NCI-H1092 treated with DMSO at 0.1 percent for 48 hours (cell line): ENCODE measurements around the gene NELFE.
"Not testable (repeated sequence)": the region's sequence is repeated elsewhere in the genome, so short reads cannot be mapped to it uniquely, and the experiment has no call there.

ENCODE experiments used
- DNase-seq: peaks from one replicate; lab custom pipeline; 2025; lab: John Stamatoyannopoulos, UW

NELFE gene

DNA sequence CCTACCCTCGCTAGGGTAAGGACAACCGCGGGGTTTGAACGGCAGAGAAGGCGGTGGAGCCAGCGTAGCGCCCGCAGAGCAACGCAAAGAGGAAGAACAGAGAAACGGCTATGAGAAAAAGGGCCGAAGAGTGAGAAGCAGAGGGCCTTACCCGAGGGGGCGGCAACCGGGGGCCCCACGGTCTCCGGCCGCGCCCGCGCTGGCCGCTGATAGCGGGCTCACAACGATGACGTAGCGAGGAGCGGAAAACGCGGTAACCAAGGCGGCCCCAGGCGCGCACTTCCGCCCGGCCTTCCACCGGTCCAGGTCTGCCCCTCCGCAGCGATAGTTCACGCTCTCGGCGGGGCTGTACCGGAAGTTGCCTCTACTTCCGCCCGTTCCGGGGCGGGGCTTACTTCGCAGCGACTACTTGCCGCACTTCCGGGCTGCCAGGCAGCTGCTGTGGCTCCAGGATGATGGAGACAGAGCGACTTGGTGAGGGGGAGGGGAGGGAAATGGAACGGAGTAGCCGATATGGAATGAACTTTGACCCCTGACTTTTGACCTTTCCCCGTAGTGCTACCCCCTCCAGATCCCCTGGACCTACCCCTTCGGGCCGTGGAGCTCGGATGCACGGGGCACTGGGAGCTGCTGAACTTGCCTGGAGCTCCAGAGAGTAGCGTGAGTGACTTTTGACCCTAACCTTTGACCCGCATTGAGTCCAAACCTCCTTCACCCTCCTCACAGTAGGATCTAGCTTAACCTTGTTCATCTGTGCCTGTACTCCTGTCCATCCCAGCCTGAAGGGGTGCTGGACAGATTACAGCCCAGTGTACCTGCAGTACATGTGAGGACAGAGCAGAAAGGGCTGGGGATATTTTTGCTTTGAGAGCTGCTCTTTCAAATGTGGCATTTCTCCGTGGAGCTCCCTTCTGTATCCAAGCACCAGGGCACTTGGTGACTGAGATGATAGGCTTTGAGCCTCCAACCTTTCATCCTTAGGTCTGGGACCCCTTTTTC is at the start of gene NELFE, which contains the start of gene SKIC2:
NELFE (minus strand) TSS at position 231 of the 999 bp plus-strand sequence. CDS start 525 bp downstream, outside the sequence.
SKIC2 (plus strand) TSS at position 435 of the 999 bp plus-strand sequence; CDS start at position 453, 18 bp downstream.
- DNase-seq = peak; percentile 89

DNA sequence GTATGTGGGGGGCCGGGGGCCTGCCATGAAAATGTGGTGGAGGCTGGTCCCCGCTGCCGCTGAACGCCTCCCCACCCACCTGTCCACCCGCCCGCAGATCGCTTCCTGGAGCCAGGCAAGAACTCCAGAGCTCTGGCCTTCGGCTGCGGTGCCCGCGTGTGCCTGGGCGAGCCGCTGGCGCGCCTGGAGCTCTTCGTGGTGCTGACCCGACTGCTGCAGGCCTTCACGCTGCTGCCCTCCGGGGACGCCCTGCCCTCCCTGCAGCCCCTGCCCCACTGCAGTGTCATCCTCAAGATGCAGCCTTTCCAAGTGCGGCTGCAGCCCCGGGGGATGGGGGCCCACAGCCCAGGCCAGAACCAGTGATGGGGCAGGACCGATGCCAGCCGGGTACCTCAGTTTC is 49.3 kb upstream of the NELFE start:
- DNase-seq = not testable (repeated sequence)

- DNase-seq = not testable (repeated sequence)
Measured at GRCh38 chr6:32007086-32007485, 48.3 kb upstream of the NELFE start.

GRCh38 chr6:32005991-32006529 is 47.3 kb upstream of the NELFE start:
- DNase-seq = not testable (repeated sequence)

DNA sequence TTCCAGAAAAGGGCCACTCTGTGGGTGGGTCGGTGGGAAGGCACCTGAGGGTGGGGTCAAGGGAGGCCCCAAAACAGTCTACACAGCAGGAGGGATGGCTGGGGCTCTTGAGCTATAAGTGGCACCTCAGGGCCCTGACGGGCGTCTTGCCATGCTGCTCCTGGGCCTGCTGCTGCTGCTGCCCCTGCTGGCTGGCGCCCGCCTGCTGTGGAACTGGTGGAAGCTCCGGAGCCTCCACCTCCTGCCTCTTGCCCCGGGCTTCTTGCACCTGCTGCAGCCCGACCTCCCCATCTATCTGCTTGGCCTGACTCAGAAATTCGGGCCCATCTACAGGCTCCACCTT is 46.7 kb upstream of the NELFE start:
- DNase-seq = not testable (repeated sequence)

DNA sequence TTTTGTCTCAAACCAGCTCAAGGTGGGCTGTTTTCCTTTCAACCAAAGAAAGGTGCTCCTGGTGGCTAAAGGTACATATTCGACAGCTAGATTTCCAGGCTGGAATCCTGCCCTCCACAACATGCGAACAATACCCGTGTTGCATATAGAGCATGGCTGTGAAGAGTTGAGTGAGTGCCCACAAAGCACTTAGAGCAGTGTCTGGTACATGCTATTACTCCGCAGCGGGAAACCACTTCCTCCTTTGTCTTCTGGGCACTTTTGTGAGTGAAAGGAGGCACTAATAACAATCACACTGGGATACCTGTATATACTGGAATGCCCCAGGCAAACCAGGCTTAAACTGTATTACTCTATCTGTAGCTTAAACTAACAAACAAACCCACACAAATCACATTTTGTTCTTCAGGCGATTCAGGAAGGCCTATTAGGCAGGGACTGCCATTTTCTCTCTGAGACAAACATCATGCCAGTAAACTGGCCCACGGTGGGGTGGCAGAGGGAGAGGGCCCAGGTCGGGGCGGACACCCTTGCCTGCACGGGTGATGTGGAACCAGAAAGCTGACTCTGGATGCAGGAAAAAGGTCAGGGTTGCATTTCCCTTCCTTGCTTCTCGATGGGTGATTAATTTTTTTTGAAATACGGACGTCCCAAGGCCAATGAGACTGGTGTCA is 46.2 kb upstream of the NELFE start:
- not testable (repeated sequence) for DNase-seq

- DNase-seq = not testable (repeated sequence)
Measured at GRCh38 chr6:32004393-32004792, 45.6 kb upstream of the NELFE start.

GRCh38 chr6:32003301-32003700 is 44.5 kb upstream of the NELFE start:
- not testable (repeated sequence) for DNase-seq

GRCh38 chr6:32002546-32003268 is 43.9 kb upstream of the NELFE start:
- not testable (repeated sequence) for DNase-seq

GRCh38 chr6:31996385-31996784 is 37.6 kb upstream of the NELFE start:
- DNase-seq = not testable (repeated sequence)

GRCh38 chr6:31994421-31994820 is 35.6 kb upstream of the NELFE start:
- not testable (repeated sequence) for DNase-seq

GRCh38 chr6:31989363-31989762 is 30.6 kb upstream of the NELFE start:
- DNase-seq = not testable (repeated sequence)

- DNase-seq = not testable (repeated sequence)
Measured at GRCh38 chr6:31981744-31982143, 23.0 kb upstream of the NELFE start, which contains the start of gene C4A. C4A (plus strand) TSS chr6:31982057; CDS start chr6:31982108, 51 bp downstream.

- not testable (repeated sequence) for DNase-seq
Measured at GRCh38 chr6:31980998-31981397, 22.2 kb upstream of the NELFE start.

- not testable (repeated sequence) for DNase-seq
Measured at GRCh38 chr6:31980195-31980876, 21.6 kb upstream of the NELFE start.

DNA sequence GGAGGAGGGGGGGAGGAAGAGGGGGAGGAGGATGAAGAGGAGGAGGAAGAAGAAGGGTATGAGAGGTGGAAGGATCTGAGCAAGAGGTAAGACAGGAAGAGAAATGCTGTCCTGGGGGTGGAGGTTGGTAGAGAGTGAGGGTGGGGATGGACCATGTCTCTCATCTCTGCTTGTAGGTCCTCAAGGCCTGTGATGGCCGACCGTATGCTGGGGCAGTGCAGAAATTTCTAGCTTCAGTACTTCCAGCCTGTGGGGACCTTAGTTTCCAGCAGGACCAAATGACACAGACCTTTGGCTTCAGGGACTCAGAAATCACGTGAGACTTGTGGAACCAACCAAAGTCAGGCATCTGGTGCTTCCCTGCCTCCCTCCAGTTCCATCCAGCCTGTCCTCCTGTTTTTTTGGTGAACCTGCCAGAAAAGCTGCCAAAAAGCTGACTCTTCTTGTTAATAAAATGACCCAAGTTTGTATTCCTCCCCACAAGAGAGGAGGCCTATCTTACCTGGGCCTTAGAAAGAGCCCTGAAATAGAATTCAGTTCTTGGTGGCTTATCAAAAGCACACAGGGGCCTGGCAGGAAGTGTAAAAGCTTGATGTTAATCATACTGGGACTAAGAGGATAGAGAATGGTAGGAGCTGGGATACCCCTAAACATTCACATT is 20.6 kb upstream of the NELFE start:
- no peak for DNase-seq

GRCh38 chr6:31978831-31979230 is 20.1 kb upstream of the NELFE start:
- DNase-seq = no peak

DNA sequence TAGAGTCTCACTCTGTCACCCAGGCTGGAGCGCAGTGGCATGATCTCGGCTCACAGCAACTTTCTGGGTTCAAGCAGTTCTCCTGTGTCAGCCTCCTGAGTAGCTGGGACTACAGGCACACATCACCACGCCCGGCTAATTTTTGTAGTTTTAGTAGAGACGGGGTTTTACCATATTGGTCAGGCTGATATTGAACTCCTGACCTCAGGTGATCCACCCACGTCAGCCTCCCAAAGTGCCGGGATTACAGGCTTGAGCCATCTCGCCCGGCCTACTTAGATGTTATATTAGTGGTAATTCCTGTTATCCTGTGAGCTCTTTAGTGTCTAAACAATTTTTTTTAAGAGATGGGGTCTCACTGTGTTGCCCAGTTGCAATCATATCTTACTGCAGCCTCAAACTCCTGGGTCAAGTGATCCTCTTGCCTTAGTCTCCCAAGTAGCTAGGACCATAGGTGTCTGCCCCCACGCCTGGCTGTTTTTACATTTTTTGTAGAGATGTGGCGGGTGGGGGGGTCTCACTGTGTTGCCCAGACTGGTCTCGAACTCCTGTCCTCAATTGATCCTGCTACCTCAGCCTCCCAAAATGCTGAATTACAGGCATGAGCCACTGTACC is 19.2 kb upstream of the NELFE start:
- no peak for DNase-seq

- DNase-seq = not testable (repeated sequence)
Measured at GRCh38 chr6:31976065-31976464, 17.3 kb upstream of the NELFE start.
